Hematopoietic multipotent progenitor cell (in vitro differentiated cells): ENCODE measurements around the gene CYP2C8. TPM values are rescaled to one million over a fixed set of nuclear protein-coding genes. Genes with fewer than 3 reads are reported as not detected.
"Not testable (repeated sequence)": the region's sequence is repeated elsewhere in the genome, so short reads cannot be mapped to it uniquely, and the experiment has no call there.

Experiments
- DNase-seq, 3 donors: peaks; one replicate each; pipeline ENCODE4 v3.0.0-alpha.2; 2011 to 2015; ENCODE audit warnings: low read depth in 2 of 3, low spot score in 2 of 3
- total RNA-seq: library from RNA; depleted of rRNA; stranded (reverse); fragments of >200 nt; gene quantifications from one replicate; pipeline ENCODE4 v1.2.3, GENCODE V29; 2012

Gene CYP2C8
- total RNA-seq: 0.27 TPM

DNA sequence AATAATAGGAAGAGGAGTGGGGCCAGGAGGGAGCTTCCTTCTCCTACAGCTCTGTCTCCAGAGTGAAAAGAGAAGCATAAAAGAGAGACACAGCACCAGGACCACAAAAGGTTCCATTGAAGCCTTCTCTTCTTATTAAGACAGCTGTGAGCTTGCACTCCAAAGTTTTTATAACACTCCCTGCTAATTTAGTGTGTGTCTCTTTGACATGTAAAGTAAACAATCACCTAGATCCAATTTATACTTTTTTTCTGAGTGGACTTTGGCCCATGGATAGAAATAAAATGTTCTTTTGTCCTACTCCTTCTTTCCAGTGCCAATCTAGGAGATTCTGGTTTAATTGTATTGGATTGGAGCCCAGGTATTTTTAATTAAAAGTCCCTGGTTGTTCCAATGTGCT, at the start of gene CYP2C8:
CYP2C8 (minus strand) TSS at position 212 of the 400 bp plus-strand sequence; CDS start at position 117, 95 bp downstream.
- no peak for DNase-seq

DNA sequence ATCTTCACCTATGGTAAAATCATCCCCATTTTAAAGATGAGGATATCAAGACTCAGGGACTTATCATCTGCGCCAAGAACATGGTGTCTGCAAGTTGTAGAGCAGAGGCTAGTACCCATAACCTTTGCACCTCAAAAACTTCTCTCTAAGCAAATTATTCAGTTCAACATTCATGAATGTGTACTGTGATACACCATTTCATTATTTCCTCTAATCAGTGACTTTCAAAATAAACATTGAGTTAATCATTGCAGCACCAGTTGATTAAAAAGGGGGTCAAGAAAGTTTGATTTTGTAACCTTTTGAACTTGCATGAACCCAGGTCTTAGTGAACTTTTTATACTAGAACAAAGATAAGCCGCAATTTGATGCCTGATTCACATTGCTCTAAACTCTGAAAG, 47.6 kb upstream of the CYP2C8 start:
- no peak for DNase-seq

DNA sequence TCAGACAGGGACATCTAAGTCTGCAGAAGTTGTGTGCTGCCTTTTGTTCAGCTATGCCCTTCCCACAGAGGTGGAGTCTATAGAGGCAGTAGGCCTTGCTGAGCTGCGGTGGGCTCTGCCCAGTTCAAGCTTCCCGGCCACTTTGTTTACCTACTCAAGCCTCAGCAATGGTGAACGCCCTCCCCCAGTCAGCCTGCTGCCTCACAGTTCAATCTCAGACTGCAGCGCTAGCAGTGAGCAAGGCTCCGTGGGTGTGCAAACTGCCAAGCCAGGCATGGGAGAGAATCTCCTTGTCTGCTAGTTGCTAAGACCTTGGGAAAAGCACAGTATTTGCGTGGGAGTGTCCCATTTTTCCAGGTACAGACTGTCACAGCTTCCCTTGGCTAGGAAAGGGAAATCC, 41.5 kb upstream of the CYP2C8 start:
- not testable (repeated sequence) for DNase-seq

DNA sequence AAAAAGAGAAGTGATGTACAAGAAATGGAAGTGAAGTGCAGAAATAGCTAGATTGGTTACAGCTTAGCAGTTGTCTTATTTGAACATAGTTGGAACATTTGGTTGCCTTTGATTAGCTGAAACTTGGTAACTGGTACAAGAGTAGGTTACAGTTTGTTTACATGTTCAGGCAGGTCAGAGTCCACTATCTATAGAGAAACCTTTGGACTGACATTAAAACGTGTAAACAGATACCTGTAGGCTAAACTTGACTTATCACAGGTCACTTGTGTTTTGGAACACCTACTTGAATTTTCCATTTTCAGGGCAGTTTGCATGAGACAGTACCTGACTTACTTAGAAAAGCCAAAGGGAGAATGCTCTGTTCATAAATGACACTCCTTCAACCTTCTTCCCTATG, 28.5 kb upstream of the CYP2C8 start:
- no peak for DNase-seq

DNA sequence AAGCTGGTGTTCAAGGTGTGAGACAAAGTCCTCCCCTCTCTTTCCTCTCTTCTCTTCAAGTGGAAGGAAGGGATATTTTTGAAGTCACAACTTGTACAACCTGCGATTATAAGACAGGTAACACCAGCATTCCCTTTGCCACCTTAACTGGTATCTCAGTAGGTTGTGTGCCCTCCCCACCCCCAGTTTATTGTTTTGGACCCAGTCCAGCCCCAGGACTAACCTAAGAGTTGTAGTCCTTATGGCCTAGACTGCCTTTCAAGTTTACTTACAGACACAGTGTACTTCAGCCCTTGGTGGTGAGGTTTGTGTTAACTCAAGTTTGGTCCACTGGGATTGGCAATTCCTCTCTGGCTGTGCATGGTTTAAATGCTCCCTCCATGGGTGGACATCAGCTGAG, 26.8 kb upstream of the CYP2C8 start:
- DNase-seq: no peak

DNA sequence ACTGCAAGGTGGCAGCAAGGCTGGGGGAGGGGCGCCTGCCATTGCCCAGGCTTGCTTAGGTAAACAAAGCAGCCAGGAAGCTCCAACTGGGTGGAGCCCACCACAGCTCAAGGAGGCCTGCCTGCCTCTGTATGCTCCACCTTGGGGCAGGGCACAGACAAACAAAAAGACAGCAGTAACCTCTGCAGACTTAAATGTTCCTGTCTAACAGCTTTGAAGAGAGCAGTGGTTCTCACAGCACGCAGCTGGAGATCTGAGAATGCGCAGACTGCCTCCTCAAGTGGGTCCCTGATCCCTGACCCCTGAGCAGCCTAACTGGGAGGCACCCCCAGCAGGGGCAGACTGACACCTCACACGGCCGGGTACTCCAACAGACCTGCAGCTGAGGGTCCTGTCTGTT, 10.3 kb upstream of the CYP2C8 start:
- DNase-seq: not testable (repeated sequence)

DNA sequence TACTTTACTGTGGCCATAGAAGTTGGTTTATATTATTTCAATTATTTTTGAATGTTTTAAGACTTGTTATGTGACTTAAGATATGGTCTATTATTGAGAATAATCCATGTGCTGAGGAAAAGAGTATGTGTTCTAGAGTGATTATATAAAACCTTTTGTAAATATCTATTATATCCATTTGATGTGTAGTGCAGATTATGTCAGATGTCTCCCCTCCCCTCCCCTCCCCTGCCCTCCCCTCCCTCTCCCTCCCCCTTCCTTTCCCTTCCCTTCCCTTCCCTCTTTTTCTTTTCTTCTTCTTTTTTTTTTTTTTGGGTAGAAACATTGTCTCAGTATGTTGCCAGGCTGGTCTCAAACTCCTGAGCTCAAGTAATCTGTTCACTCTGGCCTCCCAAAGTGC, 8.3 kb upstream of the CYP2C8 start:
- no peak for DNase-seq

DNA sequence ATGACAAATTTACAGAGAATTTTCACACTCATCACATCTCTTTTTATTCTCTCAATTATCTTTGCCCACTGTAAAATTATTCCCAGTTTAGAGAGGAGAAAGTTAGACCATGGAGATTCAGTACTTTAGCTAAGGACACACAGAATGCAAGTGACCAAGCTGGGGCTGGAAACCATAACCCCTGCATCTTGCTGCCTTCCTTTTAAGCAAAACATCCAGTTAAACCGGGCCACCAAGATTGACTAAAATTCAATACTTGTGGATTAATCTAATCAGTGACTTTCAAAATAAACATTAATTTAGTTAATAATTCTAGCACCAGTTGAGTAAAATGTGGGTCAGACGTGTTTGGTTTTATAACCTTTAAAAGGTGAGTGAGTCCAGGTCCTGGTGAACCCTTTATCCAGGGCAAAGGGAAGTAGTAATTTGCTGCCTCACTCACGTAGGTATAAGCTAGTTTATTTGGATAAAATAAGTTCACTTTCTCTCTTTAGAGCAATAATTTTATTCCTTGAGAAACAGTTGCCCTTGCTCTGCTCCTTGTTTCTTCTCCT, 1.9 kb upstream of the CYP2C8 start:
- DNase-seq: no peak

DNA sequence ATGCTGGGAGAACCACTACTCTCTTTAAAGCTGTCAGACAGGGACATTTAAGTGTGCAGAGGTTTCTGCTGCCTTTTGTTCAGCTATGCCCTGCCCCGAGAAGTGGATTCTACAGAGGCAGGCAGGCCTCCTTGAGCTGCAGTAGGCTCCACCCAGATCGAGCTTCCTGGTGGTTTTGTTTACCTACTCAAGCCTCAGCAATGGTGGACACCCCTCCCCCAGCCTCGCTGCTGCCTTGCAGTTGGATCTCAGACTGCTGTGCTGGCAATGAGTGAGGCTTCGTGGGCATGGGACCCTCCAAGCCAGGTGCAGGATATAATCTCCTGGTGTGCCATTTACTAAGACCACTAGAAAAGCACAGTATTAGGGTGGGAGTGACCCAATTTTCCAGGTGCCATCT, 5.2 kb downstream of the CYP2C8 start:
- not testable (repeated sequence) for DNase-seq

DNA sequence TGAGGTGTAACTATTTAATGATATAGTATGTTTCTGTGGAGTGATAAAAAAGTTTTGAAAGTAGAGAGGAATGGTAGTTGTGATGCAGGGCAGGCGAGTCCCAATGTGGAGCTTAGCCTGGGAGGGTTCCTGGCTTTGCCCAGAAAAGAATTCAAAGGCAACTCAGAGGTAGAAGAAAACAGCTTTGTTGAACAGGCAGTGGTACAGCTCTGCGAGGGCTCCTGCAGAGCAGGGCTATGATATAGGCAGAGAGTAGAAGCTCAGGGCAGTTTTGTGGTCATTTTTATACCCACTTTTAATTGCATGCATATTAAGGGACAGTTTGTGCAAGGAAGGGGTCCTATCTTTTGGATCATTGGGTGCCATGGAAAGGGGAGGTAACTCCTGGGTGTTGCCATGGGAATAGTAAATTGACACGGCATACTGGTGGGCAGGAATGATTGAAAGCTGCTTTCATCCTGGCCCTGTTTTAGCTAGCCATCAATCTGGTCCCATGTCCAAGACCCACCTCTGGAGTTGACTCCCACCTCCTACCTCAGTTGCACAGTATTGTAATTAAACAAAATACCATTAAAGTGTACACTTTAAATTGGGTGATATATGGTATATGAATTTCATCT, 12.4 kb downstream of the CYP2C8 start:
- DNase-seq: no peak

DNA sequence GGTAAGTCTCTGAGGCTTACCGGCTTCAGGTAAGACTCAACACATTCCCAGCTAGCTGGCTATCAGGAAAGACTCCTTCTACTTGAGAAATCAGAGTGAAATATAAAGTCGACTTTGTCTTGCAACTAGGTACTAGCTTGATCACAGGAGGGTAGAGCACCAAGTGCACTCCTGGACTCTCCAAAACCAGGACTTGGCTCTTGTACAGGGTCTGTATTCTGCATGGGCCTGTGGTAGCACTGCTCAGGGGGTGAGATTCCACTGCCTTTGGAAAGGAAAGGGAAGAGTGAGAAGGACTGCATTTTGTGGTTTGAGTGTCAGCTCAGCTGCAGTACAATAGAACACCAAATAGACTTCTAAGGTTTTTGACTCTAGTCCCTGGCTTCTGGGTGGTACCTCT, 19.4 kb downstream of the CYP2C8 start:
- DNase-seq: no peak

DNA sequence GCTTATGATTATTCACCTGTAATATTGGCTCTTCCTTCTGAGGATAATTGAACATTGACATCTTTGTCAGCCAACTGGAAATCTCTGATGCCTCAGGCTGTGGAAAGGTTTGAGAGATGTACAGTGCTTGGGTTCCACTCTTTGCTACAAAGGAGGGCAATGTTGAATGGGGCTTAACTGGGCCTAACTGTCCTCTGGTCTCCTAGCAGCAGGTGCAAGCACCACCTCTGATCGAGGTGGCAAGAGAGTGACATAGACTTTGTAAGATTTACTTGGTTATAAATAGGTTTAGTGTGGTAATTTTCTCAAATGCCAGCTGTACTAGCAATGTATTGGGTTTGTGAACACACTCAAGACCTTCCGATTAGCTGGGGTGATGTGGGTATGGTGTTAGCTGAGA, 21.1 kb downstream of the CYP2C8 start:
- no peak for DNase-seq

DNA sequence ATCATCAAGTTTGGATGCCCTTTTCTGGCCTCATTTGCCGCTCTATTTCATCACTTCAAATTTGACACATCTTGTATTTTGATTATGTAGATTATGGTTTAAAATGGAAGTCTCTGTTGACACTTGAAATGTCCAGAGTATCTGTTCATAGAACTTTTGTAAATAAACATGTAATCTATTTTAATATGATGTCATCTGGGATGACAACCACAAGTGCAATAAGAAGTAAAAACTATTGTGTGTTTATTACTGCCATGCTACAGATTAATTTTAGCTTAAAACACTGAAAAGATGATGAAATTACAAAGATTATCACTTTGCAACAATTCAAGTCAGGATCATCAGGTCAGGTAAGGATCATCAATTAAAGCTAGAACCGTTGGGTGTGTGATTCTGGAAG, 30.0 kb downstream of the CYP2C8 start:
- DNase-seq: no peak

DNA sequence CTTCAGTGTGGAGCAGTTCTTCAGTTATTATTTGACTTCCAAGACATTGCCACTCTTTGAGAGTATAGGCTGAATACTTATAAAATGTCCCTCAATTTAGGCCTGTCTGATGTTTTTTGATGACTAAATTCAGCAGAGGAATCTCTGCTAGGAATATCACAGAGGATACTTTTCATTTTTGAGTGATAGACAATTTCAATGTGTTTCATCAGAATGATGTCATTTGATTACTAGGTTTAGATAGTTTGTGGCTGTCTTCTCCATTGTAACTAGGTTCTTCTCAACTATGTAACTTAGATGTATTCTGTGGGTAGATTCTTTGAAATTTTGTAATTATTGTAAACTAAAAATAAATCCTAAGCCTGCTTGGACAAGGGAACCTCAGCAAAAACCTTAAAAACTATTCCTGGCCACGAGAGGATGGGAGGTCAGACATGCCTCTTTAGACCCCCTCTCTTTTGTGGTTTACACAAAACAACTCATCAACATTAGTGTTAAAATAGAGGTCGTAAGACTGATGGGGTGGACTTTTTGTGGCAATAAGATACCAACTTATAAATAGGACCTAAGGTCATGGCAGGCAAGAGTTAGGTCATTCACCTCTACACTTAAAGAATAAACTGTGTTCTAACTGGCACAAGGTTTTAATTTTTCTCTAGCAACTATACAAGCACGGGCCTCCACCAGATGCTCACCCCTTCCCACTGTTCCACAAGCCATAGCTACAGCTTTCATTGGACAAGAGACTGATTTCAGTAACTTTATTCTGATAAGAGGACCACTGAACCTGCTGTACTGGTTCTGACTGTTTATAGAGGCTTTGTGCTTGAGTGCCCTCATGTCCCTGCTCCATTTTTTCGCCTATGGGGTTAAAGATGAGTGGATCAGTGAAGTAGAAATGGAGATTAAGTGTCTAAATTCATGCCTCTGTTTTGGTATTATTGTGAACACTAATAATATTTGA, 33.7 kb downstream of the CYP2C8 start:
- no peak for DNase-seq

DNA sequence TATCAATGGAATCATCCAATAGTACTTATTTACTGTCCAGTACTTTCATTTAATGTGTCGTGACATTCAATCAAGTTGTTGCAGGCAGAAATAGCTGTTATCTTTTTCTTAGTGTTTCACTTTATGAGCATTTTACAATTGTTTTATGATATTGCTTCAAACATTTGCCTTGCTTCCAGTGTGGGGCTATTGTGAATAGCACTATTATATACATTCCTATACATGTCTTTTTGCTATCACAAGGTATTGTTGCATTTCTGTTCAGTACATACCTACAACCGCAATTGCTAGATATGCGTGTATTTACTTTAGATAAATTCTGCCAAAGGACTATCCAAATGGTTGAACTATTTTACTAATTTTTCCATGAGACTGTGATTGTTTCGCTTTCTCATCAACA, 34.9 kb downstream of the CYP2C8 start:
- DNase-seq: no peak

DNA sequence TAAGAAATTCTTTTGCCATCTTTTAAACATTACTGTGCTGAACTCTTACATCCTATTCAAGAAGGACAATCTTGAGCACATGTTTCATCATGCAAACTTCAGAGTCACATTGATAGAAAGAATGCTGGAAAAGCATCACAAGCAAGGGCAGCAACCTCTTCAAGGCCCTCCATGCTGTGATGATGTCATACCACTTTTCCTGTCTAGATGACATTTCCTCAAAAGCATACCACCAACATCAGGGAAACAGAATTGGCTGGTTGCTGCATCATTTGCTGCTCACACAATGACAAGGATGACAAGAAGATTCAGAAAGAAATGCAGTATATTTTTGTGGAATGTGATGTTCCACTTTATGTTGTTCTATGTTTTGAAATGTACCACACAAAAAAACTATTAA, 37.6 kb downstream of the CYP2C8 start:
- DNase-seq: no peak

DNA sequence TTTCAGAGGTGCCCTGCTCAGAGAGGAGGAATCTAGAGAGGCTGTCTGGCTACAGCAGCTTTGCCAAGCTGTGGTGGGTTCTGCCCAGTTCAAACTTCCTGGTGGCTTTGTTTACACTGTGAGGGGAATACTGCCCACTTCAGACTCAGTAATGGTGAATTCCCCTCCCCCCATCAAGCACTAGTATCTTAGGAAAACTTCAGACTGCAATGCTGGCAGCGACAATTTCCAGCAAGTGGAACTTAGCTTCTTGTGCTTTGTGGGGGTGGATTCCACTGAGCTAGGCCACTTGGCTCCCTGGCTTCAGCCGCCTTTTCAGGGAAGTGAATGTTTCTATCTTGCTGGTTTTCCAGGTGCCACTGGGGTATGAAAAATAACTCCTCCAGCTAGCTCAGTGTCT, 42.8 kb downstream of the CYP2C8 start:
- DNase-seq: no peak

DNA sequence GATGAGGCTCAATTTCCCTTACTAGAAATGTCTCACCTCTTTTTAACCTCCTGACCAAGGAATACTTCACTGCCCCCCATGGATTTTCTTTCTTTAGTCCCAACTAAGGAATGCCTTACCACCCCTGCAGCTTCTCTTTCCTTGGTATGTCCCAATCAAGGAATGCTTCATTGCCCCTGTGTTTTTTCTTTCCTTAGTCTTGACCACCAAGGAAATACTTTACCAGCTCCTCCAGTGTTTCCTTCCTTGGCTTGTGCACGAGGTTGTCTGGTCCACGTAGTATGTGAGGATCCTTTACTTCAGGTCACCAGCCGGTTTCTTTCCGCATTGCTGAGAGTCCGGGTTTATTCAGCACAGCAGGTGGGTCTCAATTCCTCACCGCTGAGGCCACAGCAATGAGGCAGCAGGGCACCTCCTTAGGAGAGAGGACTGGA, 71.5 kb downstream of the CYP2C8 start:
- no peak for DNase-seq

DNA sequence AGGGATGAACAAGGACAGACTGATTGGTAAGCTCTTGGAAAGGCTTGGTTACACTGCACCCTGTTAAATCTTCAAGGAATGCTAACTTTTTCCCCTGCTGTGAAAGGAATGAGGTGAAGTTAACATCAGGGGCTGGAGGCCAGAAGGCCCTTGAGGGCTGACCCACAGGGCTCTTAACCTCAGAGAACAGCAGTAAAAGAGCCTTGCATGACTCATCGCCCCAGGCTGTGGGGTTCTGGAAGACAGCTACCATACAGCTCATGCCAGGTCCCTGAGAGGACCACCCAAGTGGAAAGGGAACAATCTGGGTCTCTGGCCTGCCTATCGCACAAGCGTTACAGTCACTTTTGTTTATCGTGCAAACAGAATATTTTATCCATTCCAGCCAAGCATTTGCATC, 76.5 kb downstream of the CYP2C8 start:
- no peak for DNase-seq

DNA sequence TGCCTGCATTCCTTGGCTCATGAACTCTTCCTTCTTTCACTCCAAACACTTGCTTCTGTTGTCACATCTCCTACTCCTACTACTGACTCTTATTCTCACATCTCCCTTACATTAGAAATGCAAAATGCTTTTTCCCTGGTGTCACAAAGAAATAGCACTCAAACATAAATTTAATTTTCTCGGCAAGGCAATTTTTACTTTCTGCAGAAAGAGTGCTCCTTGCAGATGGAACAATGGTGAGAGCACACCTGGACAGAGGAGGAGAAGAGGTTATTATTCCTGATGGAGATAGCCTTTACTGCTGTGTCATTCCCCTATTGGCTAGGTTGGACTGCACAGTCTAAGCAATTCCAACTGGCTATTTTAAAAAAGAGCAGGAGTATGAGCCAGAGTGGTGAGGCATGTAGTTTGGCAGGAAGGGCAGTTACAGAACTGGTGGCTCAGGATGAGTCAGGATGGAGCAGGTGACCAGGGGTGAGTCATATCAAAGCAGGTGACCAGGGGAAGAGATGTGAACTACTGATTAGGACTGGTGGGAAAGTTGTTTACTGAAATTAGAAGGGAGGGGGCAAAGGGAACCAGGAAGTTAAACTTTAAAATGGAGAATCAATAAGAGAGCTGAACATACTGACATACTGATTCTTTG, 77.9 kb downstream of the CYP2C8 start:
- peak in 1 of 3 donors; percentile 5 for DNase-seq

DNA sequence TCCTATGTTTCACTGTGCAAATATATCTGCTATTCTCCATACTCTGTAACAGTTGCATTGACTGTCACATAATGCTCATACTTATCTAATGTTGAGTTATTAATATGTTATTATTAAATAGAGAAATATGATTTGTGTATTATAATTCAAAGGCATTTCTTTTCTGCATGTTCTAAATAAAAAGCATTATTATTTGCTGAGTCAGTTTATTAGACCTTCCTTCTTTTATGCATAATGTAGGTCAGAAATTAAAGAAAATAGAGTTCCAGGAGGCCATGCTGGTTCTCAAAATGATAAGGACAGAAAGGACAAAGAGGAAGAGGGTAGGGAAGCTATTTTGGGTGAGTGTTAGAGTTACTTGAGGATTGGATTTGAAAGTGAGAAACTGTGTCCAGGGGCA, 80.1 kb downstream of the CYP2C8 start:
- DNase-seq: no peak
